Neural progenitor cell (in vitro differentiated cells): ENCODE results near the gene MFN1. TPM values are rescaled to one million over a fixed set of nuclear protein-coding genes. Genes with fewer than 3 reads are reported as not detected.

Experiments
- DNase-seq: peaks from one replicate; pipeline ENCODE4 v3.0.0-alpha.2; 2016; ENCODE audit warnings: low spot score
- H2AFZ ChIP-seq: fragments of 200-600 bp; sonication (generic); replicated peaks from 2 replicates; pipeline ENCODE4 v1.6.1; 2016; ENCODE audit warnings: antibody characterized with exemption
- H3F3A ChIP-seq: fragments of 200-600 bp; sonication (generic); 2 replicates; pipeline ENCODE4 v1.6.1; 2016; ENCODE audit warnings: antibody characterized with exemption, low read depth
- H3K27ac ChIP-seq: fragments of 200-600 bp; sonication (generic); 2 replicates; pipeline ENCODE4 v1.5.1; 2016; ENCODE audit warnings: mild to moderate bottlenecking
- H3K27me3 ChIP-seq: fragments of 200-600 bp; sonication (generic); 2 replicates; pipeline ENCODE4 v1.6.1; 2016; ENCODE audit warnings: mild to moderate bottlenecking, moderate library complexity
- H3K36me3 ChIP-seq: fragments of 200-600 bp; sonication (generic); 2 replicates; pipeline ENCODE4 v1.5.1; 2016
- H3K4me1 ChIP-seq: fragments of 200-600 bp; sonication (generic); 2 replicates; pipeline ENCODE4 v1.6.1; 2016; ENCODE audit warnings: mixed run types
- H3K4me2 ChIP-seq: fragments of 200-600 bp; sonication (generic); 2 replicates; pipeline ENCODE4 v1.6.1; 2016
- H3K4me3 ChIP-seq: fragments of 200-600 bp; sonication (generic); 2 replicates; pipeline ENCODE4 v1.5.1; 2016
- H3K79me2 ChIP-seq: fragments of 200-600 bp; sonication (generic); 2 replicates; pipeline ENCODE4 v1.6.1; 2016; ENCODE audit warnings: low read depth
- H3K9ac ChIP-seq: fragments of 200-600 bp; sonication (generic); 2 replicates; pipeline ENCODE4 v1.6.1; 2016
- H3K9me3 ChIP-seq: fragments of 200-600 bp; sonication (generic); 2 replicates; pipeline ENCODE4 v1.5.1; 2016; ENCODE audit warnings: low read depth
- H4K20me1 ChIP-seq: fragments of 200-600 bp; sonication (generic); 2 replicates; pipeline ENCODE4 v1.6.1; 2016; ENCODE audit warnings: low read depth
- H3K27ac Mint-ChIP-seq: 3 replicates; pipeline ENCODE4 v1.8.0; 2021; ENCODE audit warnings: mixed read lengths
- H3K27me3 Mint-ChIP-seq: 2 replicates; pipeline ENCODE4 v1.8.0; 2022; ENCODE audit warnings: low read depth, mild to moderate bottlenecking, inconsistent platforms, moderate library complexity, mixed read lengths; ENCODE audit not compliant: insufficient read depth
- H3K36me3 Mint-ChIP-seq: 3 replicates; pipeline ENCODE4 v1.8.0; 2021; ENCODE audit warnings: mixed read lengths
- H3K4me1 Mint-ChIP-seq: 3 replicates; pipeline ENCODE4 v1.8.0; 2021; ENCODE audit warnings: mixed read lengths
- H3K4me3 Mint-ChIP-seq: 3 replicates; pipeline ENCODE4 v1.8.0; 2021; ENCODE audit warnings: mild to moderate bottlenecking, moderate library complexity, mixed read lengths
- H3K9me3 Mint-ChIP-seq: 3 replicates; pipeline ENCODE4 v1.8.0; 2020; ENCODE audit warnings: mixed read lengths
- EZH2 ChIP-seq: fragments of 200-600 bp; sonication (generic); IDR thresholded peaks from 2 replicates; pipeline ENCODE4 v1.6.1; 2017; ENCODE audit warnings: antibody characterized with exemption, mild to moderate bottlenecking, moderate library complexity
- EZH2phosphoT487 ChIP-seq: fragments of 200-600 bp; sonication (generic); IDR thresholded peaks from 2 replicates; pipeline ENCODE4 v1.6.1; 2017; ENCODE audit warnings: antibody characterized with exemption
- total RNA-seq: library from RNA; depleted of rRNA; stranded (reverse); fragments of >200 nt; gene quantifications from 2 replicates; pipeline ENCODE4 v1.2.3, GENCODE V29; 2015; ENCODE audit warnings: low replicate concordance
- TF ChIP-seq, protein P1 (sequence below): fragments of 200-600 bp; sonication (generic); IDR thresholded peaks from 2 replicates; pipeline ENCODE4 v1.5.1; 2017; ENCODE audit warnings: antibody characterized with exemption, mild to moderate bottlenecking

MFN1 gene
- total RNA-seq, 1 donor from 2014 or later = 62.5 TPM

GRCh38 chr3:179402963-179403362 lies 55.5 kb downstream of the MFN1 start:
- no peak overlapping the region for H3K9ac ChIP-seq
- no peak overlapping the region for H3K4me3 ChIP-seq
- no peak overlapping the region for H3K4me2 ChIP-seq
- no peak for TF ChIP-seq EZH2
- TF ChIP-seq EZH2phosphoT487 = no peak
- TF ChIP-seq, protein P1, sequence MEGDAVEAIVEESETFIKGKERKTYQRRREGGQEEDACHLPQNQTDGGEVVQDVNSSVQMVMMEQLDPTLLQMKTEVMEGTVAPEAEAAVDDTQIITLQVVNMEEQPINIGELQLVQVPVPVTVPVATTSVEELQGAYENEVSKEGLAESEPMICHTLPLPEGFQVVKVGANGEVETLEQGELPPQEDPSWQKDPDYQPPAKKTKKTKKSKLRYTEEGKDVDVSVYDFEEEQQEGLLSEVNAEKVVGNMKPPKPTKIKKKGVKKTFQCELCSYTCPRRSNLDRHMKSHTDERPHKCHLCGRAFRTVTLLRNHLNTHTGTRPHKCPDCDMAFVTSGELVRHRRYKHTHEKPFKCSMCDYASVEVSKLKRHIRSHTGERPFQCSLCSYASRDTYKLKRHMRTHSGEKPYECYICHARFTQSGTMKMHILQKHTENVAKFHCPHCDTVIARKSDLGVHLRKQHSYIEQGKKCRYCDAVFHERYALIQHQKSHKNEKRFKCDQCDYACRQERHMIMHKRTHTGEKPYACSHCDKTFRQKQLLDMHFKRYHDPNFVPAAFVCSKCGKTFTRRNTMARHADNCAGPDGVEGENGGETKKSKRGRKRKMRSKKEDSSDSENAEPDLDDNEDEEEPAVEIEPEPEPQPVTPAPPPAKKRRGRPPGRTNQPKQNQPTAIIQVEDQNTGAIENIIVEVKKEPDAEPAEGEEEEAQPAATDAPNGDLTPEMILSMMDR = no peak
- Mint-ChIP-seq H3K4me1 (peaks cover 2% of the 10 kb centered on the region), H3K9me3 (no peaks in the 10 kb centered on the region), H3K36me3 (peaks cover 7% of the 10 kb centered on the region), H3K27me3 (no peaks in the 10 kb centered on the region), H3K27ac (peak overlapping the region; percentile 19), H3K4me3 (no peak overlapping the region)
- no peak overlapping the region for H2AFZ ChIP-seq
- peaks cover 9% of the 10 kb centered on the region for H3F3A ChIP-seq
- peak overlapping the region; percentile 6 for H3K27ac ChIP-seq
- H3K4me1 ChIP-seq = no peaks in the 10 kb centered on the region
- no peaks in the 10 kb centered on the region for H3K9me3 ChIP-seq
- no peaks in the 10 kb centered on the region for H3K79me2 ChIP-seq
- DNase-seq = no peak
- H3K36me3 ChIP-seq = no peaks in the 10 kb centered on the region
- H4K20me1 ChIP-seq = no peaks in the 10 kb centered on the region
- no peaks in the 10 kb centered on the region for H3K27me3 ChIP-seq

DNA sequence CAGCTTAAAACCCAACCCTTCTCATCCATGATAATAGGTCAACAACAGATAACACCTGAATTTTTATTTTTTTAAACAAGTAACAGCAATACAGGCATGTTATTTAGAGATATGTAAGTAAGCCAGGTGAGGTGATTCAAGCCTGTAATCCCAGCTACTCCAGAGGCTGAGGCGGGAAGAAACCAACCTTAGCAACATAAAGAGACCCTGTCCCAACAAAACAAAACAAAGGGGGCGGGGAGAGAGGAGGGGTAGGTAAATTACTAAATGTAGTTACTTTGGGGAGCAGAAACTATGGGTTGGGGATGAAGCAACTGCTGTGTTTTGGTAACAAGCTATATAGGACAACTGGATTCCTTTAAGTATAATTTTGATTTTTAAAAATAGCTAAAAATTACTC lies 56.8 kb downstream of the MFN1 start:
- Histone ChIP-seq H3K4me2 (no peak overlapping the region), H3K36me3 (no peaks in the 10 kb centered on the region), H3K79me2 (no peaks in the 10 kb centered on the region), H2AFZ (no peak overlapping the region), H3K4me3 (no peak overlapping the region), H3K4me1 (no peaks in the 10 kb centered on the region), H3K9me3 (no peaks in the 10 kb centered on the region), H4K20me1 (no peaks in the 10 kb centered on the region), H3K27ac (peak overlapping the region; percentile 3), H3F3A (peaks cover 9% of the 10 kb centered on the region), H3K9ac (no peak overlapping the region), H3K27me3 (no peaks in the 10 kb centered on the region)
- peaks cover 7% of the 10 kb centered on the region for H3K36me3 Mint-ChIP-seq
- no peak overlapping the region for H3K4me3 Mint-ChIP-seq
- peaks cover 2% of the 10 kb centered on the region for H3K4me1 Mint-ChIP-seq
- no peak for DNase-seq
- H3K9me3 Mint-ChIP-seq = no peaks in the 10 kb centered on the region
- H3K27me3 Mint-ChIP-seq = no peaks in the 10 kb centered on the region
- no peak for TF ChIP-seq EZH2phosphoT487
- no peak for TF ChIP-seq EZH2
- TF ChIP-seq, protein P1 = no peak
- H3K27ac Mint-ChIP-seq = no peak overlapping the region

- H3K27ac Mint-ChIP-seq = no peak overlapping the region
- Histone ChIP-seq H3K9me3 (no peaks in the 10 kb centered on the region), H3K4me1 (peaks cover 3% of the 10 kb centered on the region), H3K4me3 (no peak overlapping the region), H3K27ac (no peak overlapping the region), H3K79me2 (no peaks in the 10 kb centered on the region), H3K4me2 (no peak overlapping the region), H3K27me3 (no peaks in the 10 kb centered on the region), H4K20me1 (no peaks in the 10 kb centered on the region), H3K36me3 (no peaks in the 10 kb centered on the region), H2AFZ (no peak overlapping the region), H3F3A (no peaks in the 10 kb centered on the region), H3K9ac (no peak overlapping the region)
- H3K36me3 Mint-ChIP-seq = peaks cover 7% of the 10 kb centered on the region
- H3K9me3 Mint-ChIP-seq = no peaks in the 10 kb centered on the region
- no peak overlapping the region for H3K4me3 Mint-ChIP-seq
- no peaks in the 10 kb centered on the region for H3K27me3 Mint-ChIP-seq
- TF ChIP-seq, protein P1 = no peak
- TF ChIP-seq EZH2phosphoT487 (no peak), EZH2 (no peak)
- H3K4me1 Mint-ChIP-seq = peaks cover 2% of the 10 kb centered on the region
- peak; percentile 6 for DNase-seq
Measured at GRCh38 chr3:179410331-179410730, 62.8 kb downstream of the MFN1 start.
